ENCODE results near the gene CTBP1.

The CTBP1 gene

GRCh38 chr4:1249731-1250526 is 999 bp upstream of the CTBP1 start:
- no peak for DNase-seq

GRCh38 chr4:1249148-1249730 is 309 bp upstream of the CTBP1 start:
- DNase-seq = peak; percentile 56

DNA sequence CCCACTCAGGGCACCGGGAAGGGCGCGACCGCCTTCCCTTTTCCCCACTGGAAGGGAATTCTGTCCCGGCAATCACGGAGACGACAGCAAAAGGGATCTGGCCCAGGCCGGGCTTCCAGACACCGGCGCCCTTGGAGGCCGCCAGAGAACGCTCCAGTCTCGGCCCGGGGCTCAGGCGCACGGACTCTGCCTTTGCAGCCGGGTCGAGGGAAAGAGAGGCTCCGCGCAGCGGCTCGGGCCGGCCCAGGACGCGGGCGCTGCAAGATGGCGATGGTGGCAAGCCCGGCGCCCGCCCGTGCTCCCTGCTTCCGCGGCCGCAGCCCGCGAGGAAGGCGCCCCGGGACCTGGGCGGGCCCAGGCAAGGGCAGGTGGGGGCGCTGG is 1.1 kb downstream of the CTBP1 start:
- DNase-seq = no peak

DNA sequence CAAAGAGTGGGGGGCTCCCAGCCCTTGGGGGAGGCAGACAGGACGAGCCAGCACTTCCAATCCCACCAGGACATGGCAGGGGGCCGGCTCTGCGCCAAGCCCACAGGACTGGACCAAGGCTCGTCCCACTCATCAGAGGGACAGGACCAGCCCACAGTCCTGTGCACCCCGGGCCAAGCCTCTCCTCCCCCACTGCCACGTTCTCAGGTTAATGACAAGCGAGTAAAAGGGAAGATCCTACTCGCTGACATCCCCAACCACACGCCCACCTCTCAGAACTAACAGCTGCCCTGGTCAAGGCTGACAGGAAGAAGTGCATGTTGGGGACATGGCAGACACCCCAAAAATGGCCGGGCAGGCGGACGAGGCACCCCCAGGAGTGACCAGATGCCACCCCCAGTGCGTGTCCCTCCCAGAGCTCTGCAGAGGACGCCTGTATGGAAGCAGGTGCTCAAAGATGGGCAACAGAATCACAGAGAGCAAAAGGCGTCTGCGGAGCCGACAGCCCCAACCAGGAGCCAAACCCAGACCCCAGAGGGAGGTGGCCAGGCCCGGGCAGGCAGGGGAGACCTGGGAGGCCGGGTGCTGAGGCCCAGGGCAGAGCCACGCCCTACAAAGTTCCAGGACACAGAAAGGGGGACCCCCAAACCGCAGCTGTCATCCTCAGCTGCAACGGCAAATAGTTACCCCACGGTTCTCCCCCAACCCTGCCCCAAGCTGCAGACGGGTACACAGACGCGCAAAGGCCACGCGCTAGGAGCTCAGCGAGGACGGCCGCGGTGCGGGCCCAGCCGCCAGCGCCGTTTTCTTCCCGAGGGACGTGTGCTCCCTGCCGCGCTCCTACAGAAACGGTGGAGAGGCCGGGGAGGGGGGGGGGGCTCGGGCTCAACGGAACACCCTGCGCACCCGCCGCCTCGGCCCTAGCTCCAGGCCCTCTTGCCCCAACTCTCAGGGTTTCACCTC is 1.7 kb downstream of the CTBP1 start:
- no peak for DNase-seq

GRCh38 chr4:1246111-1246881 is 2.6 kb downstream of the CTBP1 start:
- DNase-seq = peak; percentile 11

- no peak for DNase-seq
Observed at GRCh38 chr4:1245481-1246051, 3.4 kb downstream of the CTBP1 start.

GRCh38 chr4:1244978-1245471 is 3.9 kb downstream of the CTBP1 start:
- no peak for DNase-seq

GRCh38 chr4:1244081-1244977 is 4.6 kb downstream of the CTBP1 start:
- no peak for DNase-seq

- peak; percentile 68 for DNase-seq
Observed at GRCh38 chr4:1243451-1244080, 5.4 kb downstream of the CTBP1 start.

DNA sequence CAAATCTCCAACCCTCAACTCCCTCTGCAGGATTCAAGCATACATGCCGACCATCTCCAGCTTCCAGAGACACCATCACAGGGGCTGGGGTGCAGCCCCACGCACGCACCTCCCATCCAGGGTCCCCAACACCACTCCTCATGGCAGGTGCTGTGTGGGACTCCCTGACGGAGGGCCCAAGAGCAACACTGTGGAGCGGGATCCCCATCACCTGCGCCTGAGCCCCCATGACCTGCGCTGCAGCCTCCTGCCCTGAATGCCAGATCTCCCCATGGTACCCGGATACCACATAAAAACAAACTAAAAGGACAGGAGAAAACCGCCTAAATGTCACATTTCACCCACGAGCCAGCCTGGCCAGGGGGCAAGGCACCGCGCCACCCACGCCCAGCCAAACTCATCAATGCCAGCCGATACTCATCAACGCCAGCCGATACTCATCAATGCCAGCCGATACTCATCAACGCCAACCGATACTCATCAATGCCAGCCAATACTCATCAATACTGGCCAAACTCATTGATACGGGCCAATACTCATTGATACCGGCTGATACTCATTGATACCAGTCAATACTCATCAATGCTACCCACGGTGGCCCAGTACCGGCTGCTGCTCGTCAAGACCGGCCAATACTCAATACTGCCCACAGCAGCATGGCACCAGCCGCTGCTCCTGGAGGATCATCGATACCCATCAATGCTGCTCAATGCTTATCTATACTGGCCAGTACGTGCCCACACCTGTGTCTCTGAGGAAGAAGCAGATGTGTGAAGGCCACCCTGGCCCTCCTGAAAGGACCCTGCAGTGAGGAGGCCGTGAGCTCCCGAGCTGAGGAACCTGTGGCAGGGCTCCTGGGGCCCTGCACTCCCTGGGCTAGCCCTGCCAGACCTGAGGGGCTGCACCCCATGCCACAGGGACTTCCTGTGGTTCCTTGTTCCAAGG is 6.2 kb downstream of the CTBP1 start:
- no peak for DNase-seq

DNA sequence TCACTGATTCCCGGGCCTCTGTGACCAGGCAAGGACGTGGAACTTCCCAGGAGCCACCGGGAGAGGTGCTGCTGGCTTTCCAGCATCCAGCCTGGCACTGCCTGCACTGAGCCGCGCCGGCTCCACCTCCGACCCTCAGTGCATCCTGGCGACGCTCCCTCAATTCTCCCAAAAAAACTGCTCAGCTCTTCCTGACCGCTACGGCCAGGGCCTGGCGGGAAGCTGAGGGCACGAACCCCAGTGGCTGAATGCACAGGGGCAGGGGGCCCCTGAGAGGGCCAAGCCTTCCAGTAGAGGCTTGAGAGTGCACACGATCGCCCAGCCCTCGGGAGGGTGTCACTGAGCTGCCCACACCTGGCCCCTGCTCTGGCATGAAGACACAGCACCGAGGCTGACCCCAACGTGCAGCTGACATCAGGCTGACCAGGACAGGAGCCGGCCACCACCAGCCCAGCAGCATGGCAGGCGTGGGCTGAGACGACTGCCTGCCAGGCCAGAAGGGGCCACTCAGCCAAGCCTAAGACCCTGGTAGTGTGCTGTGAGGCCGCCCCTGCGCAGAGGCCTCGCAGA is 6.9 kb downstream of the CTBP1 start:
- DNase-seq = no peak

DNA sequence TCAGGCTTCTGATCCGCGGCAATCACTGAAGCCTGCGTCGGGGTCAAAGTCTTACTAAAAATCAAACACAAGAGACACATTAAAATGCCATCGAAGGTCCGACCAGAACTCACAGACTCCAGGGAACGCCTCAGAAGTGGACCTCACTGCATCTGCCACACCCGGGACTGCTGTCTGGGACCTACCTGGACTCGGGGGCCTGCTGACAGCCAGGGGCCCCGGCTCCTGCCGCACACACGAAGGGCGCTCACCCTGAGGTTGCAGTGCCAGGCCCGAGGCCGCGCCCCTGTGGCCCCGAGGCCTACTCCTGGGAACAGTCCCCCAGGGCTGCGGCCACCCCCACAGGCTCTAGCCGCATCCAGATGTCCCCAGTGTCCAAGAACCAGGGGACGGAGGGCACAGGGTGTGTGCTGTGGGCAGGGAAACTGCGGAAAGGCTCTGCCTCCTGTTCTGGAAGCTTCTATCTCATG is 7.4 kb downstream of the CTBP1 start:
- DNase-seq = no peak

DNA sequence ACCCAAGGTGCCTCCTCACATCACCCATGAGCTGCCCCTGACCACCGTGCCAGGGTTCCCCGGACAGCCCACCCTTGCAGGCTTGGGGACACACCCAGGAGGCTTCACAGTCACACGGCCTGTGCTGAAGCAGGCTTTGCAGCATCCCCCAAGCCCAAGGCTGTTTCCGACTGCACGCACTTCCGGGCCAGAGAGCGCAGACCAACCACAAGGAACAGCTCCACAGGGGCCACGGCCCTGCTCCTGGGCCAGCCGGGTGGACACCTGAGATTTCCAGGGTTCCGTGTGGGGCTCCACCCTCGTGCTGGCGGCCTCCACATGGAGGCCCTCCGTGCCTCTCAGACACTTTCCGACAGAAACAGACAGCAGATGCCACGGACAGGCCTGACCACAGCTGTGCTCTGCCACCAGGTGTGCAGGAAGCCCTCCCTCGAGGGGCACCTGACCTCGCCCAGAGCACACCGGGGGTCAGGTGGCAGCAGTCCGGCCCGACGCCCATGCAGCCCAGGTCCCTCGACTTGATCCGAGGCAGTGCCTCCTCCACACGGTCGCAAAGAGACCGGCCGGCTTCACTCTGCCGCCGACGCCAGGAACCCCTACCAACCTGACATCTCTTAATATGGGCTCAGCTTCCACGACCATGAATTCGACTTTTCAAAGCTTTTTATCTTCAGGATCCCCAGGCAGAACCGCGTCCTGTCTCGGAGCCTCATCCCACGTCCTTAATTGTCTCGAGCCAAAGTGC is 8.0 kb downstream of the CTBP1 start:
- DNase-seq = no peak

DNA sequence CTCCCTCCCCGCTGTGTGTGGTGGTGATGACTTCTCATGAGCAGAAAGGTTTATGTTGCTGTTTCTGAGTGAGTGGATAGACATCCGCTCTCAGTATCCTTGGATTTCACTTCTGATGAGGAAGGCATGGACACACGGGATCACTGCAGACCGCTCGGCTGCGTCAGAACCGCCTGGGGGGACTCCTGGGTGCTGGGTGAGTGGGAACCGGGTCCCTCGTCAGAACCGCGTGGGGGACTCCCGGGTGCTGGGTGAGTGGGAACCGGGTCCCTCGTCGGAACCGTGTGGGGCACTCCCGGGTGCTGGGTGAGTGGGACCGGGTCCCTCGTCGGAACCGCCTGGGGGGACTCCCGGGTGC is 9.0 kb downstream of the CTBP1 start:
- DNase-seq = no peak

DNA sequence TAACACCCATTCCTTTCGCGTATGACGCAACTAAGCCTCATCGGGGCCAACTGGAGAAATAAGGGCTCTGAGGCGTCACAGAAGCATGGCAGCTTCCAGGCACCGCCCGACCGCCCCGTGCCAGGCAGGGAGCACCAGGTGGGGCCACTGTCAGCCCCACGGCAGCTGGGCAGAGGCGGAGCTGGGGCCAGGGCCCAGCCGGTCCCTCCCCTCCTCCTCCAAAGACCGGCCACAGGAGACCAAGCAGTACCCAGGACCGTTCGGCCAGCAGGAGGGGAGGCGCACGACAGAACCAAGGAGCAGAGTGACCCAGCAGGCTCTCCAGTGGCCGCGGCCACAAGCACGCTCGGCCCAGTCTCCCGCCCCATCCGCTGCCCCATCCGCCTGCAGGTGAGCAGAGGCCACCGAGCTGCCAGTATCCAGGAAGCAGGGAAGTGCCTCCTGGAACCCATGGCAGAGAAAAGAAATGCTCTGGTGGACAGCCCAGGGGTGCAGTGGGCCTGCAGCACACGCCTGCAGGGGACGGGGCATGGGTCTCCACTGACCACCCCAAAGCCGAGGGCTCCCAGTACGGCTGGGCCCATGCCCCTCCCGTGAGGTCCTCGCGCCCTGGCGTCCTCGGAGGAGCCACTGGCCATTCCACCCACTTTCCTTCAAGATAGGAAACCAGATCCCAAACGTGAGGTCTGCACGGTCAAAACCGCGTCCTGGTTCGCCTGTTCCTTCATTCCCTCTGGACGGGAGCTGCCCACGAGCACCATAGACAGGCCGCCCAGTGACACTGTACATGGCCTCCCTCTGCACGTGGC is 9.6 kb downstream of the CTBP1 start:
- DNase-seq = peak; percentile 14

DNA sequence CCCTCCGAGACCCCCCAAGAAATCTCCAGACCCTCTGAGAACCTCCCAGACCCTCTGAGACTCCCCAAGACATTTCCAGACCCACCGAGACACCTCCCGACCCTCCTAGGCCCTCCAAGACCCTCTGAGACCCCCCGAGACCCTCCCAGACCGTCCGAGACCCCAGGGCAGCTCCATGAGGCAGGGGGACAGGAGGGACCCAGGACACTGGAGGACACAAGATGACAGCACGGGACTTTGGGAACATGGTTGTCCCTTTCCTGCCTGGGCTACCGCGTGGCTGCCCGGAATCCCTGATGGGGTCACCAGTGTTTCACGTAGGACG is 10.3 kb downstream of the CTBP1 start:
- DNase-seq = no peak

DNA sequence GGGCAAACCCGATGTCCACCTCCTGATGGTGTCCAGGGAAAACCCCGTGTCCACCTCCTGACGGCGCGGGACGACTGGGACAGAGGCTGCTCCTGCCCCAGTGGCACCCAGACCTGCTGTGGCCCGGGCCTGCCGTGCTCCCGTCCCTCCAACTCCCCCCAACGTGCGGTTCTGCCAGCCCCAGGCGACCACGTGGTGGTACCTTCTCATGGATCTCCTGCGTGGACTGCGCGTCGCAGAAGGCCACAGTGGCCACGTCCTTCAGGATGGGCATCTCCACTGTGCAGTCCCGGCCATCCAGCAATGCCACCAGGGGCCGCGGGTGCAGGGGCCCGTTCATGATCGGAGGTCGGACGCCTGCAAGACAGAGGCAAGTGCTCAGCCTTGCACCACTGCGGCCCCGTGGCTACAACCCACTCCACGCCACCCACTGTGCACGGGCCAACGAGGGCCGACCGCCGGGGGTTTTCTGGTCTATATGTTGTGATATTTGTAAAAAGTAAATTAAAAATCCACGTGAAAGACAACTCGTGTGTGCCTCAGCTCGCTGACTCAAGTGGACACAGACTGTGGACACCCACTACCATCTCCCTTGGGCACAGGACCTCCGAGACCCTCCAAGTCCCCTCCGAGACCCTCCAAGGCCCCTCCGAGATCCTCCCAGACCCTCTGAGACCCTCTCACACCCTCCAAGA is 10.8 kb downstream of the CTBP1 start:
- no peak for DNase-seq
